Activated naive CD8-positive, alpha-beta T cell treated with anti-CD3 and anti-CD28 coated beads, Interleukin-2, amount 10 ng/mL, durations not matched to agents 7 days and 5 days (primary cell): ENCODE results near the gene SBNO1. TPM values are rescaled to one million over a fixed set of nuclear protein-coding genes. Genes with fewer than 3 reads are reported as not detected.
"Not testable (repeated sequence)": the region's sequence is repeated elsewhere in the genome, so short reads cannot be mapped to it uniquely, and the experiment has no call there.

Source experiments
- ATAC-seq: fragments of 150-1000 bp; cut with Tn5 transposase; one replicate; pipeline ENCODE4 v1.10.0; 2021; ENCODE audit warnings: low read depth, moderate library complexity
- POLR2A ChIA-PET: fragments of 350-600 bp; sonication (Branson Sonifier 250); formaldehyde crosslinking; loops from one replicate; lab custom pipeline; 2021; ENCODE audit warnings: antibody characterized with exemption; lab: Charles Lee
- DNase-seq: peaks from one replicate; pipeline ENCODE4 v3.0.0; 2021
- H3K27ac Mint-ChIP-seq: one replicate; pipeline ENCODE4 v1.8.0; 2022; ENCODE audit warnings: mild to moderate bottlenecking, mixed read lengths
- H3K27me3 Mint-ChIP-seq: one replicate; pipeline ENCODE4 v1.8.0; 2022; ENCODE audit warnings: mild to moderate bottlenecking, moderate library complexity, mixed read lengths
- H3K36me3 Mint-ChIP-seq: one replicate; pipeline ENCODE4 v1.8.0; 2021; ENCODE audit warnings: mild to moderate bottlenecking, mixed read lengths
- H3K4me1 Mint-ChIP-seq: one replicate; pipeline ENCODE4 v1.8.0; 2021; ENCODE audit warnings: mixed read lengths
- H3K4me3 Mint-ChIP-seq: one replicate; pipeline ENCODE4 v1.8.0; 2022; ENCODE audit warnings: mild to moderate bottlenecking, moderate library complexity, mixed read lengths
- H3K9me3 Mint-ChIP-seq: one replicate; pipeline ENCODE4 v1.8.0; 2021; ENCODE audit warnings: mixed read lengths
- total RNA-seq, 2 experiments: library from RNA; stranded (reverse); gene quantifications; one replicate each; pipeline ENCODE4 v1.2.3, GENCODE V29; 2021

The SBNO1 gene
- total RNA-seq, 2 experiments from 2014 or later: 40.7 to 41.1 TPM

DNA sequence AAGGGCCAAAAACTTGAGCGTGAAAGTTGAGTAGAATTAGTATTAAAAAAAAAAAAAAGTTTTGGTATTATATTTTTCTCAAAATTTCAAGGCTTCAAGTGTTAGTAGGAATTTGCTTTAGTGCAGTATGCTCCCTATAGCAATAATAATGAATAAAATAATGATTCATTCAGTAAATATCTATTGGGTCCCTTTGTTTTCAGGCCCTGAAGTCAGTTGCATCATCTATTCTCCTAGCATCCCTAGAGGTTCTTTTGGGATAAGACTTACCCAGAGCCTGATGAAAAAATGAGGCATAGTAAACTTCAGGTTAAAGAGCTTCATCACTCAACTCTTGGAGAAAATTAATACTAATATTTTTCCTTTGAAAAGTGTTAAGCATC lies 20.3 kb upstream of the SBNO1 start:
- Mint-ChIP-seq H3K4me3 (peak overlapping the region; percentile 97), H3K36me3 (no peaks in the 10 kb centered on the region), H3K27ac (no peak overlapping the region), H3K9me3 (no peaks in the 10 kb centered on the region), H3K27me3 (no peaks in the 10 kb centered on the region), H3K4me1 (peaks cover 16% of the 10 kb centered on the region)
- ATAC-seq (no peak), DNase-seq (no peak)
- POLR2A ChIA-PET: interaction anchor here (1.3 to 5.9 kb wide), 4 partner anchors 19 to 197 kb away, joined by 3 to 86 read pairs (median 8); partner anchors contain the start of genes SBNO1 and SNRNP35

DNA sequence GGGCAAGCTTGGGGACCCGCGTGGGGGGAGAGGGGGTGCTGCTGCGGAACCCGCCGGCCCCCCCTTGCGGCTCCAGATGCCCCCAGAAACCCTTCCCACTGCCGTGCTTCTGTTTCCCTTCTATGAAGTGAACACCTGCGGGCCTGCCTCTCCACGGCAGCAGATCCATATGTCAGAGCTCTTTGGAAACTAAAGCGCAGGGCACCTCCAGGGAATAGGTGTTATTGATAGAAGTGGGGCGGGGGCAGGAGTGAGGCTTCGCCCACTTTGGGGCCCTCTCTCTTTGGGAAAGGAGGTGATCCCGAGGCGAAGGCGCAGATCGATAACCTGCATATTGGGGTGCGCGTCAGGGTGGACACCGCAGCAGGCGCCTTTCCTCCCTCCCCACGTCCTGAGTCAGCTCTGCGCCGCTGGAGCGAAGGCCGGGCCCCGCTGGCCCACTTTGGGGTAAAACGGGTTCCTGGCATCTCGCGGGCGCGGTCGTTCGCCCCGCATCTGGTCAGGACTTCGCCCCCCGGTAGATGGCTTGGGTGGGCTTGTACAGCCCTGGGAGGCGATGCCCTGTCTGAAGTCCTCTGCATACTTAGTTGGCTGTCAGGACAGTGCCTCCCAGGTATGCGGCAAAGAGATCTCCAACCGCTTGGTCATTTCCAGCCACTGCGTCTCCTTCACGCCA lies 19.8 kb upstream of the SBNO1 start:
- POLR2A ChIA-PET: interaction anchor here (0.9 to 5.9 kb wide), 10 partner anchors 19 to 884 kb away, joined by 3 to 86 read pairs (median 6); partner anchors contain the start of genes MPHOSPH9, MTRFR, SBNO1 and SNRNP35
- H3K27me3 Mint-ChIP-seq: no peaks in the 10 kb centered on the region
- H3K36me3 Mint-ChIP-seq: no peaks in the 10 kb centered on the region
- H3K4me1 Mint-ChIP-seq: peaks cover 16% of the 10 kb centered on the region
- peak; percentile 61 for DNase-seq
- H3K9me3 Mint-ChIP-seq: no peaks in the 10 kb centered on the region
- ATAC-seq: no peak
- H3K4me3 Mint-ChIP-seq: peak overlapping the region; percentile 97
- peak overlapping the region; percentile 93 for H3K27ac Mint-ChIP-seq

DNA sequence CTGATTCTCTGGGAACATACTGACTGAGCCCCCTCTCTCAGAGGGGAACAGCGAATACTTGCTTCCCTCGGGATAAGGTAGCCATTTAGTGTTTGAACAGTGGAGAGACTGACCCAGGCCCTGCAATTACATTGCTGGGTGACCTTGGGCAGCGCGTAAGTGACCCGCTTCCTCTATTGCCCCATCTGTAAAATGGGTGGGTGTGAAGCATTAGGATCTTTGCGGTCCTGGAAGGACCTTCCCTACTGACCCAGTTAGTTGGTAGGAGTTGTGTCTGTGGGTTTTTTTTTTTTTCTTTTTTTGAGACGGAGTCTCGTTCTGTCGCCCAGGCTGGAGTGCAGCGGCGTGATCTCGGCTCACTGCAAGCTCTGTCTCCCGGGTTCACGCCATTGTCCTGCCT lies 18.0 kb upstream of the SBNO1 start:
- H3K4me3 Mint-ChIP-seq: peak overlapping the region; percentile 58
- H3K4me1 Mint-ChIP-seq: peaks cover 11% of the 10 kb centered on the region
- no peaks in the 10 kb centered on the region for H3K9me3 Mint-ChIP-seq
- no peak overlapping the region for H3K27ac Mint-ChIP-seq
- DNase-seq (no peak), ATAC-seq (no peak)
- H3K36me3 Mint-ChIP-seq: no peaks in the 10 kb centered on the region
- no peaks in the 10 kb centered on the region for H3K27me3 Mint-ChIP-seq
- POLR2A ChIA-PET: interaction anchor here (1.4 to 1.8 kb wide), 3 partner anchors 17 to 882 kb away, joined by 6 read pairs; partner anchors contain the start of gene ZCCHC8

DNA sequence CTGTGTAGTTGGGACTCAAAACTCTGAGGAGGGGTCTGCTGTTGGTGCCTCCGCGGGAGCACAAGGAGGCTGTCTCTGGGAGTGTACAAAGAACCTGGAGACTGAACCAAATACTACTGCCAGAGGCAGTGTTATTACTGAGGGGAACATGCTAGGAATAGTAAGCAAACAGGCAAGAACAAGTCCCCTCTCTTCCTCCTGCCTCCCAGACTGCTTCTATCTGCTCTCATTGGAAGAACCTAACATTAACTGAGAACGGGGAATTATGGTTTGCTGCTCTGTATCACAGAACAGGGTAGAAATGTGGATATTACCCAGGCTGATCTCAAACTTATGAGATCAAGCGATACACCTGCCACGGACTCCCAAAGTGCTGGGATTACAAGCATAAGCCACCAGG lies 14.7 kb upstream of the SBNO1 start:
- POLR2A ChIA-PET: no interaction called here
- no peaks in the 10 kb centered on the region for H3K4me1 Mint-ChIP-seq
- no peaks in the 10 kb centered on the region for H3K36me3 Mint-ChIP-seq
- no peaks in the 10 kb centered on the region for H3K9me3 Mint-ChIP-seq
- H3K27me3 Mint-ChIP-seq: no peaks in the 10 kb centered on the region
- H3K27ac Mint-ChIP-seq: no peak overlapping the region
- no peak for DNase-seq
- ATAC-seq: no peak
- H3K4me3 Mint-ChIP-seq: no peak overlapping the region

DNA sequence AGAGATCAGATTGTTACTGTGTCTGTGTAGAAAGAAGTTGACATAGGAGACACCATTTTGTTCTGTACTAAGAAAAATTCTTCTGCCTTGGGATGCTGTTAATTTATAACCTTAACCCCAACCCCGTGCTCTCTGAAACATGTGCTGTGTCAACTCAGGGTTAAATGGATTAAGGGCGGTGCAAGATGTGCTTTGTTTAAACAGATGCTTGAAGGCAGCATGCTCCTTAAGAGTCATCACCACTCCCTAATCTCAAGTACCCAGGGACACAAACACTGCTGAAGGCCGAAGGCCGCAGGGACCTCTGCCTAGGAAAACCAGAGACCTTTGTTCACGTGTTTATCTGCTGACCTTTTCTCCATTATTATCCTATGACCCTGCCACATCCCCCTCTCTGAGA lies 7.8 kb upstream of the SBNO1 start:
- DNase-seq, H3K4me1 Mint-ChIP-seq, H3K4me3 Mint-ChIP-seq, H3K36me3 Mint-ChIP-seq, H3K27me3 Mint-ChIP-seq, H3K27ac Mint-ChIP-seq, H3K9me3 Mint-ChIP-seq, POLR2A ChIA-PET, ATAC-seq: not testable (repeated sequence)

DNA sequence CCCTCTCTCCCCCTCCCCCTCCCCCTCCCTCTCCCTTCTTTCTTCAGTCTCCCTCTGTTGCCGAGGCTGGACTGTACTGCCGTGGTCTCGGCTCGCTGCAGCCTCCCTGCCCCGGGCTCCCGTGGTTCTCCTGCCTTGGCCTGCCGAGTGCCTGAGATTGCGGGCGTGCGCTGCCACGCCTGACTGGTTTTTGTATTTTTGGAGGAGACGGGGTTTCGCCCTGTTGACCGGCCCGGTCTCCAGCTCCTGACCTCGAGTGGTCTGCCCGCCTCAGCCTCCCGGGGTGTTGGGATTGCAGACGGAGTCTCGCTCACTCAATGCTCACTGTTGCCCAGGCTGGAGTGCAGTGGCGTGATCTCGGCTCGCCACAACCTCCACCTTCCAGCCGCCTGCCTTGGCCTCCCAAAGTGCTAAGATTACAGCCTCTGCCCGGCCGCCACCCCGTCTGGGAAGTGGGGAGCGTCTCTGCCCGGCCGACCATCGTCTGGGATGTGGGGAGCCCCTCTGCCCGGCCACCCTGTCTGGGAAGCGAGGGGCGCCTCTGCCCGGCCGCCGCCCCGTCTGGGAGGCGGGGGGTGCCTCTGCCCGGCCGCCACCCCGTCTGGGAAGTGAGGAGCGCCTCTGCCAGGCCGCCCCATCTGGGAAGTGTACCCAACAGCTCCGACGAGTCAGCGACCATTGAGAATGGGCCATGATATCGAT lies 7.2 kb upstream of the SBNO1 start:
- not testable (repeated sequence) for H3K27ac Mint-ChIP-seq, H3K9me3 Mint-ChIP-seq, H3K27me3 Mint-ChIP-seq, DNase-seq, ATAC-seq, H3K4me1 Mint-ChIP-seq, H3K4me3 Mint-ChIP-seq, H3K36me3 Mint-ChIP-seq
- POLR2A ChIA-PET: interaction anchor here (0.6 to 0.8 kb wide), 2 partner anchors 37 to 102 kb away, joined by 3 read pairs; no protein-coding TSS in a partner anchor

DNA sequence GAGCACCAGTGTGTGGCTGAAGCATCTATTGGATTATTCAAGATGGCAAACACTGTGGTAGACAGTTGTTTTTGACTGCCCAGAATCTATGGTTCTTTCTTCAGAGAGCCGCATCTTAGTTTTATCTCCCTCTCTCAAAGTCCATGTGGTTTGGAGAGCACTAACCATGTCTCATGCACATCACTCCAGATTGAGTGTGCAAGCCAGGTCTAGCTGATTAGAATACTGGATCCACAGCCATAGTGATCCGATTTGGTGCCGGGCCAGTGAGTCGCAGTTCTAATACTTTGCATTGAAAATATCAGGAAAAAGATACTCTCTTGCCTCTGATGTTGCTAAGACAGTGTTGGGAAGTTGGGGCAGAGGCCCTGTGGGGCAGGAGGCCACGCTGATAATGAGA lies 4.6 kb upstream of the SBNO1 start:
- Mint-ChIP-seq H3K9me3 (no peaks in the 10 kb centered on the region), H3K27me3 (no peaks in the 10 kb centered on the region), H3K4me1 (peaks cover 2% of the 10 kb centered on the region), H3K36me3 (no peaks in the 10 kb centered on the region), H3K27ac (no peak overlapping the region), H3K4me3 (no peak overlapping the region)
- ATAC-seq: no peak
- DNase-seq: no peak
- POLR2A ChIA-PET: interaction anchor here (6.7 kb wide), 1 partner anchor 17 kb away, joined by 86 read pairs; the partner anchor contains the start of gene KMT5A

DNA sequence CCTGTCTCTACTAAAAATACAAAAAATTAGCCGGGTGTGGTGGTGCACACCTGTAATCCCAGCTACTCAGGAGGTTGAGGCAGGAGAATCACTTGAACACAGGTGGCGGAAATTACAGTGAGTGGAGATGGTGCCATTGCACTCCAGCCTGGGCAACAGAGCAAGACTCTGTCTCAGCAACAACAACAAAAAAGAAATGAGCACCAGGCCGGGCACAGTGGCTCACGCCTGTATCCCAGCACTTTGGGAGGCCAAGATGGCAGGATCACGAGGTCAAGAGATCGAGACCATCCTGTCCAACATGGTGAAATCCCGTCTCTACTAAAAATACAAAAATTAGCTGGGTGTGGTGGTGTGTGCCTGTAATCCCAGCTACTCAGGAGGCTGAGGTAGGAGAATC lies 3.8 kb upstream of the SBNO1 start:
- not testable (repeated sequence) for ATAC-seq, H3K27me3 Mint-ChIP-seq, H3K36me3 Mint-ChIP-seq, H3K4me1 Mint-ChIP-seq, H3K27ac Mint-ChIP-seq, H3K4me3 Mint-ChIP-seq, DNase-seq, H3K9me3 Mint-ChIP-seq
- POLR2A ChIA-PET: interaction anchor here (6.7 kb wide), 1 partner anchor 17 kb away, joined by 86 read pairs; the partner anchor contains the start of gene KMT5A

DNA sequence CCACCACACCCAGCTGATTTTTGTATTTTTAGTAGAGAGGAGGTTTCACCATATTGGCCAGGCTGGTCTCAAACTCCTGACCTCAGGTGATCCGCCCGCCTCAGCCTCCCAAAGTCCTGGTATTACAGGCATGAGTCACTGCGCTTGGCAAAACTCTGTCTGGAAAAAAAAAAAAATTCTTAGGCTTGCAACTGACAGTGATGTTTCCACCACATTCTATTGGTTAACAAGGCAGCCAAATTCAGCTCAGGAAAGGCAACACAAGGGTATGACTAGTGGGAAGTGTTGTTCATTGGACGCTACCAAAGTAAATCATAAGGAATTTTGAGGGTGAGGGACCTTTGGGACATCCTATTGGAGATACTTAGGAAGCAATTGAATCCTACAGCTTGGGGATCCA lies 2.9 kb upstream of the SBNO1 start:
- Mint-ChIP-seq H3K27me3 (no peaks in the 10 kb centered on the region), H3K36me3 (no peaks in the 10 kb centered on the region), H3K4me3 (no peak overlapping the region), H3K4me1 (peaks cover 9% of the 10 kb centered on the region), H3K9me3 (no peaks in the 10 kb centered on the region), H3K27ac (no peak overlapping the region)
- POLR2A ChIA-PET: interaction anchor here (6.7 kb wide), 1 partner anchor 18 kb away, joined by 86 read pairs; the partner anchor contains the start of gene KMT5A
- ATAC-seq: no peak
- DNase-seq: no peak

DNA sequence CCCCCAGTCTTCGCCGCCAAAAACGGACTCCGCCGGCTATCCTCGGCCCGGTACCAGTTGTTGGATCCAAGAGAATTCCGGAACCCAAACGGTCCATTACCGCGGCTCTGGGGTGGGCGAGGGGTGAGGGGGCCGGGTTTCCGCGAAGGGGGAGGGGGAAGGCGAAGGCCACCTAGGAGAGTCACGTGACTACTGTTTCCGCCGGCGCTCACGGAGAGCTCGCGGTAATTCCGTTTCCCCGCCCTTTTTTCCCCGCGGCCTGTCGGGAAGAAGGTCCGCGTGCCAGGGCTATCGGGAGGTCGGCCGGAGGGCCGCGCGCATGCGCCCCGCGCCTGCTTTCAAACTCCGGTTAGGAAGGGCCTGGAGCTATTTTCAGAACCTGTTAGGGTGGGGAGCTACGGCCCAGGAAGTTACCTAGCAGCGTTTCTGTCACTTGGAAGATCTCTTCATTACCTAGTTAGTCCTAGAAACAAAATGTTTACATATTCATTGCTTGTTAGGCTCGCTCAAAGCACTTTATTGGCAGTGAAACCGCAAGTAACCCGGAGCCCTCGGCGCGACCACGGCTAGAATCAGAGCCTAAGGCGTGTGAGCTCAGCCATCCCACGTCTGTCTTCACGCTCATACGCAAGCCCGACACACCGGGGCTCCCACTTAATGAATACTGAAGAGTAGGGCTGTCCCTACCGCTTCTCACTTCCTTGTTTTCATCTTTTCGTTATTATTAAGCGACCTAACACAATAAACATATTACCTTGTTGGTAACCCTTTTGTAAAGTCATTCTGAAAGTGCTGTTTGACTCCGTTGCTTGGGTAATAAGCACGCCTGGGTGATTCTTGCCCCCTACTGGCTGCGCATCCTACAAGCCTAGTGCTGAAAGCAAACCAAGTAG lies 624 bp upstream of the SBNO1 start:
- POLR2A ChIA-PET: interaction anchor here (0.5 to 6.7 kb wide), 26 partner anchors 9 to 1654 kb away, joined by 3 to 86 read pairs (median 5); partner anchors contain the start of genes ARL6IP4, DDX55, KMT5A and MPHOSPH9

DNA sequence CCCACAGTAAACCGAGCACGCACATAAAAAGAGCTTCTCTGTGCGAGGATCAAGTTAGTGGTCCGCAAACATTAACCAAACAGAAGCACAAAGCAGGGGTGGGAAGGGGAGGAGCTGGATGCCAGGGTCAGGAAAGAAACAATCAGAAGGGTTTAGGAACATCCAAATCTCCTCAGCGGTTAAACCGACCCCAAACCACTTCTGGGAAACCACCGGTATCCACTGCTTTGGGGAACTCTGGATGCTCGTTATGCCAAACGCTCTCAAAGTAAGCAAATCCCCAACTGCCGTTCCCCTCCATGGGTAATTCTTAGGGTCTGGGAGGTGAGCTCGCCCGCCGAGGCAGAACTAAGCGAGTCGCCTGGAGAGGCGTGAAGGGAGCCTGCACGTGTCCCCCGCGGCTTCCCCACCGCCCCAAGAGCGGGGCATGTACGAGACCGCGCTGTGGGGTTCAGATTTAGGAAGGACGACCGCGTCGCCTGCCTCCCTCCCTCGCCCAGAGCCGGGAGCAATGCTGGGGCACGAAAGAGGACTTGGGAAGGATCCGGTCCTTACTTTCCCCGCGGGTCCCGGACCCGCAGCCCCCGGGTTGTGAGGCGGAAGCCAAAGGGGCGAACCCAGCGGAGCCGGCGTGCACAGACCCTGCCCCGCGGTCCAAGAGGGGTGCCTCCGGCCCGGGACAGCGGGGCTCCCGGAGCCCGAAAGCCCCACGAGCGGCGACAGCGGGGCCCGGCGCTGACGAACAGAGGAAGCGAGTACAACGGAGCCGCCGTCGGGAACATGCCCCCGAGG lies 711 bp downstream of the SBNO1 start:
- peak overlapping the region; percentile 90 for H3K27ac Mint-ChIP-seq
- POLR2A ChIA-PET: interaction anchor here (0.9 to 6.7 kb wide), 7 partner anchors 13 to 131 kb away, joined by 3 to 86 read pairs (median 7); partner anchors contain the start of genes KMT5A, MPHOSPH9, MTRFR and SNRNP35
- ATAC-seq: no peak

More for the DNA sequence above, 624 bp upstream of the SBNO1 start:
- H3K27ac Mint-ChIP-seq: peak overlapping the region; percentile 94
- H3K4me1 Mint-ChIP-seq: peaks cover 9% of the 10 kb centered on the region
- H3K36me3 Mint-ChIP-seq: no peaks in the 10 kb centered on the region
- H3K4me3 Mint-ChIP-seq: peak overlapping the region; percentile 95
- ATAC-seq: peak; percentile 83
- peak; percentile 96 for DNase-seq
- no peaks in the 10 kb centered on the region for H3K27me3 Mint-ChIP-seq
- no peaks in the 10 kb centered on the region for H3K9me3 Mint-ChIP-seq

DNA sequence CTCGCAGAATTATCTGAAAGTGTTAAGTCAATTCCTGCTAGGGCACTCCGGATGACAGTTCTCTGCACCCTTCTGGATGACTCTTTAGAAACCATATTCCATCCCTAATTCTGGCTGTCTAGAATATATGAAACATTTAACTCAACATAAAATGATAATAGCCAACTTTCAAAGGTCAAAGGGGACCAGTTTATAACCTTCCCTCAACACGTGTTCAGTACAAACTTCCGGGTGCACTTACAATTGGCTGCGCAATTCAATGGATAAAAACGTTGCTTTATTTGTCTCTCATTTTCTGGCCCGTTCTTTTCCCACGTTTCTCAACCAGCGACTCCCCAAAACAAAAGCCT lies 1.3 kb downstream of the SBNO1 start:
- Mint-ChIP-seq H3K36me3 (no peaks in the 10 kb centered on the region), H3K27me3 (no peaks in the 10 kb centered on the region), H3K27ac (peak overlapping the region; percentile 90), H3K4me3 (peak overlapping the region; percentile 95), H3K4me1 (peaks cover 9% of the 10 kb centered on the region), H3K9me3 (no peaks in the 10 kb centered on the region)
- ATAC-seq (no peak), DNase-seq (no peak)
- POLR2A ChIA-PET: interaction anchor here (0.8 to 6.7 kb wide), 5 partner anchors 23 to 130 kb away, joined by 3 to 86 read pairs (median 7); partner anchors contain the start of genes KMT5A, MPHOSPH9 and MTRFR

More for the DNA sequence above, 711 bp downstream of the SBNO1 start:
- Mint-ChIP-seq H3K9me3 (no peaks in the 10 kb centered on the region), H3K36me3 (no peaks in the 10 kb centered on the region), H3K4me1 (peaks cover 9% of the 10 kb centered on the region), H3K27me3 (no peaks in the 10 kb centered on the region), H3K4me3 (peak overlapping the region; percentile 95)
- DNase-seq: peak; percentile 57
